ENCODE data around the gene EIF2B4.

GRCh38 chr2:27408601-27409320 is 38.6 kb upstream of the EIF2B4 start:
- TF ChIP-seq CTCF (conservative IDR thresholded peaks at IDR 0.05) (peak; percentile 8; the same call in 1 of the 2 replicates), ZFX (IDR thresholded peaks at IDR 0.05) (no peak)

Measured in C4-2B (cell line).